Measurements from ENCODE around the gene HTR6.
"Not testable (repeated sequence)": the region's sequence is repeated elsewhere in the genome, so short reads cannot be mapped to it uniquely, and the experiment has no call there.

HTR6 gene

DNA sequence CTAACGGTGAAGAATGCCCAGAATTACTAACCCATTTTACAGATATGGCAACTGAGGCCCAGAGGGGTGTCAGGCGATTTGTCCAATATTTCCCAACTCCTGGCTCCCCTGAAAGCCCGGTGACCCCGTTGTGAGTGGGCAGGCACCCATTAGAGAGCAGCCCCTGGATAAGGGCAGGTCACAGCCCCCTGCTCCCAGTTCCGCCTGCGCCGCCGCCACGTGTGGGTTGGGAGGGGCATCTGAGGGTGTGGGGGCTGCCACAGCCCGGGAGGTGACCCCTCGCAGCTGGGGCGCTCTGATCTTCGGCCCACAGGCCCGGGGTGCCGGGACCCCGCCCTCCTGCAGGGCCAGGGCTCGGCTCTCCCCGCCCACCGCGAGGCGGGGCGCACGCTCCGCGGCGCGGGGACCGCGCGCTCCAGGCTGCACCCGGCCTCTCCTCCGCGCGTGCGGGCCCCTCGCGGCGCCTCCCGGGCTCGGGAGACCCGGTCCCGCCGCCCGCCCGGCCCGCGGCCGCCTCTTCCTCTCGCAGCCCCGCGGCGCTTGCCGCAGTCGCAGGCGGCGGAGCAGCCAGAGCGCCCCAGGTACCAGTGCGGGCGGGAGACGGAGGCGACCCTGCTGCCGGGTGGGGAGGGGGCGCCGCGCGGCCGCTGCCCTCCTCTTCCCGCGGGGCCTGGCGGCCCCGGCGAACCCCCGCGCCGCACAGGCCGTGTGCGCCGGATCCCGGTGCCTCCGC lies at the start of gene HTR6:
Gene HTR6 (plus strand): TSS at position 423 of the 733 bp plus-strand sequence. CDS start 879 bp downstream, outside the sequence.
- no peak for DNase-seq (ENCODE audit: low spot score)

DNA sequence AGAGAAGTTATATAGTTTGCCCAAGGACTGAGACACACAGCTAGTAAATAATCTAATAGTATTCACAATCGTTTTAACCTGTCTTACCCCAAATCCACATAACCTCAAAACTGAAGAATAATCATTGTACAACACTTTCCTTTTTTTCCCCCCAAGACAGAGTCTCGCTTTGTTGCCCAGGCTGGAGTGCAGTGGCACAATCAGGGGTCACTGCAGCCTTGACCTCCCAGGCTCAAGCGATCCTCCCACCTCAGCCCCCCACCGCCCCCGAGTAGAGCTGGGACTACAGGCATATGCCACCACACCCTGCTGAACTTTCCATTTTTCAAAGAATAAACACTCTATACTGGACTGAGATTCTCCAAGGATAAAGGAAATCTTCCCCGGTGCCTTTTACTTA lies 49.2 kb upstream of the HTR6 start:
- no peak for DNase-seq (ENCODE audit: low spot score)

DNA sequence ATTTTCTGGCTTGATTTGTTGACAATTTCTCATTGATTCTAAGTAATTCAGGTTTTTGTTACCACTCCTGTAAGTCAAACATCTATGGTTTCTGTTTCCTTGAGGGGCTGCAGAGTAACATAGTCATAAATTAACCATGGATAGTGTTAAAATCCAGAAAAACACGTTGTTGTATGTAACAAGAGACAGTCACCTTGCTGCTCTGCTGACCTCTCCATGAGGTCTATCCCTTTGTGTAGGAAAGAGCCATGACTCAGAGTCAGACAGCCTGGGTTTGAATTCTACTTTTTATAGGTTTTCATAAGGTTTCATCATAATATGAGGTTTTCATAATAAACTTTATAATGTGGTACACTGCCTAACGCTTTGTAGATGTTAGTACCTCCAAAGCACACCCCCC lies 48.2 kb upstream of the HTR6 start:
- DNase-seq (ENCODE audit: low spot score), result no peak

DNA sequence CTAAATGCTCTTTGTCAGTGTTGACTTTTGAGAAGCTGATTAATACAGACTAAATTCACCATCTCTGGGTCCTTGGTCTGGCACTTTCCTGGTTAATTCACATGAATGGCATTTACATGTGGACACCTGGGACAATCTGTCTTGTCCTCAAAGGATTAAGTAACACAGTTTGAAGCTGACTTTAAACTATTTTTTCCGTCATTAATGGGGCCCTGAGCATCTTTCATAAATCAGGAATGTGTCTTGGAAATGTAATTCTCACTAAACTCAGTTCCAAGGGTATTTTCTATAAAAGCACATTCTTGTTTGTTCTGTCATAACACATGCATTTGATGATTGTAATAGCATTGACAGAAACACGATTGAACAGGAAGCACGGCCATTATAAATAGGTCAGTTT lies 47.3 kb upstream of the HTR6 start:
- no peak for DNase-seq (ENCODE audit: low spot score)

DNA sequence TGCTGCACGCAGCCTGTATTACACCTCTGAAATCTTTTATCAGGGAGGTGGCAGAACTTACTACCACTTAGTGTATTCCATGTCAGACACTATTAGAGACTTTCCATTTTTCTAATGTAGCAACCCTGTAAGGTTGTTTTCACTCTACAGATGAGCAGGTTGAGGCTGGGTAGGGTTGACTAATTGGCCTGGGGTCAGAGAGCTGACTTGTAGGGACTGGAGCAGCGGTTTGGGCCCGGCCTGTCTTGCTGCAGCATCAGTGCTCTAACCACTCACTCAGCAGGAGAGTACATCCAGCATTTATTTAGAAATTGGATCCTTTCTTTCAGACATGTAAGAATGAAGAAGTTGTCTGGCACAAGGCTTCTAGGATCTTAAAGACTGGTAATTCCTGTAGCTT lies 46.2 kb upstream of the HTR6 start:
- DNase-seq (ENCODE audit: low spot score), result no peak

DNA sequence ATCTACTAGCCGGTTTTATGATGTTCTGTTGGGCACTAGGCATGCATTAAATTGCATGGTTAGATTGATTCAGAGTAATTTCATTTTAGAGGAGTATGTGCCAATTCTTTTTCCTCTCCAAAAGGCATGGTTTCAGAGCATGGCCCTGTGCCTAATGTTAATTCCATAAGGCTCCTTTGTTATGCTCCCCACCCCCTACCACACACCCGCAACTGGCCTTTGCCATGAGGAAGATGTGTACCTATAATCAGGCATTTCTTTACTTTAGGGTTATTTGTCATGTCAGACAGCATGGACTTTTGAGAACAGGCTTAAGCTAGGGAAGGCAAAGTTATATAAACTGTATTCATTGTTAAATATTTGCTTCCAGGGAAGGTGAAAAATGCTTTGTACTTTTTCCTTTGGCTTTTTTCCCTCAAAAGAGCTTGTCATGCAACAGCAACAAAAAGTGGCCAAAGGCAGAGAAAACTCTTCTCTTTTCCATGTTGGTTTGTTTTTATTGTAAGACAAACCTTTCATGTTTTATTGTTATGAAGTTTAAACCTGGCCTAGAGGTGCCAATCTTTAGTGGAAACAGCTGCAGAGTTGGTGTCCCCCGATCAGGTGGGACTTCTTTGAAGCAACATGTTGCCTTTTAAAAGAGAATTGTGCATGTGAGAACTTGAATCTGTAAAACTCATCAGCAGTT lies 44.8 kb upstream of the HTR6 start:
- no peak for DNase-seq (ENCODE audit: low spot score)

DNA sequence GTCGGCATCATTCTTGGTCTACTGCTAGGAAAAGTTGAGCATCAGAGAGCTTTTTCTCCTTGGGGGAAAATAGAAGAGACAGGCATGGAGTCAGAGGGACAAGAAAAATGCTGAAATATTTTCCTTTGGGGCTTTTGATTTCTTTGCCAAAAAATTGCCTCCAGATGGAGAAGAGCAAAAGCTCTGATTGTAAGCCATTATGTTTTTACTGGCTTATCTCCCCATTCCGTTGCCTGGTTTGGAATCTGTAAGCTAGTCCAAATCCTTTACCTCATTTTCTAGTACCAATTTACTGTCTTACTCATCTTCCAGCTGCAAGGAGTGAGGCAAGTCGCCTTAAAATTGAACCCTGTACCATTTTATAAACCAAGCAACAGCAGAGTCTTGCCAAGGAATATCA lies 43.9 kb upstream of the HTR6 start:
- DNase-seq (ENCODE audit: low spot score), result no peak

DNA sequence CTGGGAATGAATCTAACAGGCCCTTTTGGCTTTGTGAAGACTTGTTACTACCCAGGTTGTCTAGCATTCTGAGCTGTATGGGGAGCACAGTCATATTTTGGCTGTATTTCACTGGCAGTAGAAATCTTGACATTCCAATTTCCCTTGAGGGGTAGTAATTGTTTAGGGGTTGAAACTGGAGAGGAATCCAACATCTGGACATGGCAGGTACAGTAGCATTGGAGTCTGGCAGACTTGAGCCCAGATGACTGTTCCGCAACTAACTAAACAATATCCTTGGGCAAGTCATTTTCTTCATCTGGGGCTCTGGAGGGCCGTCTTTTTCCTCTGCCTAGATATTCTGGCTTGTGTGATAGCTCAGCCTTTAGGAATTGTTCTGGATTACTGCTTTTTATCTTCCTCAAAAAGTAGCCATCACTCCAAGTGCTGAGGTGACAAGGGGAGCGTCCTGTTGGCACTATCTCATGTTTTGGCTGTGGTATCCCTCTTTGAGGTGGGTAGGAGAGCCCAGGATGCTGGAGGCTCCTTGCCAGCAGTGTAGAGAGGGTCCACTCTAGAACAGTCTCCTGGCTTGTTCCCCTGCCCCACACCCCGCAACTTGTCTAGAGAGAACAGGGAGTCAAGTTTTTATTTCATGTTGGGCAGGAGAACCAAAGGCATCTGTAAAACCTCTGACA lies 43.3 kb upstream of the HTR6 start:
- DNase-seq (ENCODE audit: low spot score), result no peak

DNA sequence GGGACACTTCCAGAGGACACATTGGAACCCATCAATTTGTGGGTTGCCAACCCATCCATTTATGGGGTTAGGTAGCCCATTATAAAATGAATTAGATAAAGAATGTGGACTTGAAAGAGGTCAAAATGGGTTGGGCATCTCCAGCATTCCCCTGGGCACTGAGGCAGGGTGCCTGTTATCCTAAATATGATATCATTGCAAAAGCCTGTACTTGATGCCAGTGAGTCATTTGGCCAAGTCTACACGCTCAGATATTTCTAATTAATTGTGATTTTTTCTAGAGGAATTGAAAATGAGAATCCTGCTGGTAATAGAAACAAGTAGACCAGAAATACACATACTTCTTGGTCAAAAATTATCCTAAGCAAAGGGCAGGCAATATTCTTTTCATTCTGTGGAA lies 42.5 kb upstream of the HTR6 start:
- no peak for DNase-seq (ENCODE audit: low spot score)

DNA sequence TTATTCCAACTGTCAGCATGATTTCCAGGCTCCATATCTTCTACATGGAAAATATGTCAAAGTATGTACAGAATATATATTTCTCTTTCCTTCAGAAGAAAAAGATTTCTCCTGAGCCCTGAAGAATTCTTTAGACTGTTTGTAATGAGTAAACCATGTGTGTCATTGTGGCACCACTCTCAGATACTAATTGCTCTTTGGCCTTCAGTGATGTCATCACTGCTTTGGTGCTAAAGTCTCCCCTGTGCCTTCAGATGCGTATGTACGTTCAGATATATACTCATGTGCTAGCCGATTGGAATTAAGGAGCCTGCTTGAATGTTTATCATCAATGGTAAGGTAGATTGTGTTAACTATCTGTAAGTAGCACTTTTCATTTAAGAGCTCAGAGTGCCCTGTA lies 41.2 kb upstream of the HTR6 start:
- no peak for DNase-seq (ENCODE audit: low spot score)

DNA sequence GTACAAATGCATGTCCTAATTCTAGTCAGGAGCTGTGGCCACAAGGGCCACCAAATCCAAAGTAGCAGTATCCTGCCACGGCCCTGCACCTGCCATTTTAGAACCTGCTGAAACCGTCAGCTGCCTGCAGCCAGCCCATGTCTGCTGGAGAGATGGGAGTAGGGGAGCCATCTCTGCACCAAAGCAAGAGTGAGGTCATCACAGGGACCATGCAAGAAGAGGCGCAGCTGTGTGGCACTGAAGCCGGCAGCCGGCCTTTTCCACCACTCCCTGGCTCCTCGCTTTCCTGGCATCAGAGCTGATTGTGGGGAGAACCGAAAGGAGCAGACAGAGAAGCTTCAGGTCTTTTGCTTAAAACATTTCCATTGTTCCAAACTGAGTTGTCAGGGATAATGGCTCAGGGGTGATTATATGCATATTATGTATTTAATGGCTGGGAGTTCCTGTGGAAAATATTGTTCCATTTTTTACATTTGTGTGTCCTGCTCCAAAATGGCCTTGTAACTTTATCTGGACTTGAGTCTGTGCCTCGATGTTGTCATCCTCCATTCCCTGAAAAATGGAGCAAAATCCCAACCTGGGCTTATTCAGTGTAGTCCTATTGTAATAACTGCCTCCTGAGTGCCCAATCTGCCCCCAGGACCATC lies 39.3 kb upstream of the HTR6 start:
- DNase-seq (ENCODE audit: low spot score), result no peak

DNA sequence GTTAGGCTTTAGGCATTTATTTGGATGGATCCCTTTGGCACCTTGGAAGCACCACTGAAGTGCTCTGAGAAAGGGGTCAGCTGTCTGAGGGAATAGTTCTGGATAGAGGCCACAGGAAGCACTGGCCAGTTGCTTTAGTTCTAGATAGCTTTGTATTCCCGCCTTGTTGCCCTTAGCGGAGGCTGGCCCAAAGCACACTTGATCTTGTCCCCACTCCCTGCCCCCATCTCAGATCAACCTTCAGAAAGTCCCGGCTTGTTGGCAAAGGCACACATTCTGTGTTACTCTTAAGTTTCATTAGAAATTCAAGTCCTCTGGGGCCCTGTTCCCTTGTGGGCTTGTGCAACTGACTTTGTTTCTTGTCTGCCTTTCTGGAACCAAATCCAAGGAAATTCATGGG lies 35.8 kb upstream of the HTR6 start:
- DNase-seq (ENCODE audit: low spot score), result no peak

DNA sequence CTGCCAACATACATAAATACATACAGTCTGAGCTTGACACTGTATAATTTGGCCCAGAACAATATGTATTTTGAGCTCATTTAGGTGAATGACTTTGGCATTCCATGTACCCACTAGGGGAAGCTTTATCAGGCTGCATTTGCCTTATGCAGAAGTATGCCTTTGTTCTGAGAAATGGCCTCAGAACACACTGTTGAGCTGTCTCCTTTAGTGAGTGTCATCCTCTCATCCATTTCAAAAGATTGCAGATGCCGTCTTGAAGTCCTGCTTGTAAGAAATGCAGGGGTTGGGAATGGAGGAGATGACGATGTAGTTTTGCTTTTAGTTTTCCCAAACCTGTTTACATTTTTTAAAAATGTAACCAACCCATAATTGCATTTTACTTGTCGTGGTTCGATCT lies 35.3 kb upstream of the HTR6 start:
- no peak for DNase-seq (ENCODE audit: low spot score)

DNA sequence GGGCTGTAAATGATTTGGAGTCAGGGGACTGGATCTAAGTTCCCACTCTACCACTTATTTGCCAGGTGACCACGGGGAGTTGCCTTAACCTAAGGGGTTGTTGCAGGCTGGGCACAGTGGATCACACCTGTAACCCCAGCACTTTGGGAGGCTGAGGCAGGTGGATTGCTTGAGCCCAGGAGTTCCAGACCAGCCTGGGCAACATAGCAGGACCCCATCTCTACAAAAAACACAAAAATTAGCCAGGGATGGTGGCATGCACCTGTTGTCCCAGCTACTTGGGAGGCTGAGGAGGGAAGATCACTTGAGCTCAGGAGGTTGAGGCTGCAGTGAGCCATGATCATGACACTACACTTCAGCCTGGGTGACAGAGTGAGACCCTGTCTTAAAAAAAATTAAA lies 34.5 kb upstream of the HTR6 start:
- DNase-seq (ENCODE audit: low spot score), result not testable (repeated sequence)

DNA sequence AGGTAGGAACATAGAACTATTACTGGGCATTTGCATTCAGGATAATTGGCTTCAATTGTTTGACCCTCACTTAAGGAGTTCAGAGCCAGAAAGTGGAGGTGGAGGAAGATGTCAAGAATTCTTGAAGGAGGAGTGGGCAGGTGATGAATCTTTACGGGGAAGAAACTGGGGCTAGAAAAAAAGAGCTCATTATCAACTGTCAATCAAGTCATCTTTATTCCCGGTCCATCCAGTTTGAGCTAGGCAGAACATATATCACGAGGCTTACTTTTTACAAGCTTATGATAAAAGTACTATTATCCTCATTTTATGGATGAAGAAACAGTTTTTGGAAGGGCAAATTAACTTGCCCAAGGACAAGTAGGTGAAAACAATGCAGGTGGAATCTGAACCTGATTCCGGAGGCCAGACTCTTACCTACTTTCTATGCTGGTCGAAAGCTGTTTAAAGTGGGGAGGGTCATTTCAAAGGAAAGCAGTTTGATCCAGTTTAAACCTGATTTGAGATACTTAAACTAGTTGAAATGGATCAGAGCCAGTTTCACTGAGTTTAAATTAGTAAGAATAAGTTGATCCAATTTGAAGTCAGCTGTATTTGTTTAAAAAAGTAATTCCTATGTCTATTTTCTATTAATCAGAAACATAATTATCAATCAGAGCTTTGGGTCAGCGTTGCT lies 33.8 kb upstream of the HTR6 start:
- DNase-seq (ENCODE audit: low spot score), result no peak

DNA sequence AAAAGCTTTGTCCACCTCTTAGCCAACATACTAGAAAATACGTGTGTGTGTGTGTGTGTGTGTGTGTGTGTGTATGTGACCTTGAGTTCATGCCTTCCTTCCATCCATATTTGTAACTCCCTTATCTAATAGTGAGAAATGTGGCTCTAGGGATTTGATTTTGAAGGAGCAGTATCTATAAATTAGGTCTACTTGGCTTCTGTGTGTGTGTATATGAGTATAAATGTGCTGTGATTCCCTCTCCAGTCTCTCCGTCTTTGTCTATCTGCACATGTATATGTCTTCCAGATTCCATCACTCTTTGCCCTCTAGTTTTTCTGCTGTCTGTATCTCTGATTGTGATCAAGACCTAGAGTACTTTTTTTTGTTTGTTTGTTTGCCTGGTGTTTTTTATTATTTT lies 32.5 kb upstream of the HTR6 start:
- no peak for DNase-seq (ENCODE audit: low spot score)

DNA sequence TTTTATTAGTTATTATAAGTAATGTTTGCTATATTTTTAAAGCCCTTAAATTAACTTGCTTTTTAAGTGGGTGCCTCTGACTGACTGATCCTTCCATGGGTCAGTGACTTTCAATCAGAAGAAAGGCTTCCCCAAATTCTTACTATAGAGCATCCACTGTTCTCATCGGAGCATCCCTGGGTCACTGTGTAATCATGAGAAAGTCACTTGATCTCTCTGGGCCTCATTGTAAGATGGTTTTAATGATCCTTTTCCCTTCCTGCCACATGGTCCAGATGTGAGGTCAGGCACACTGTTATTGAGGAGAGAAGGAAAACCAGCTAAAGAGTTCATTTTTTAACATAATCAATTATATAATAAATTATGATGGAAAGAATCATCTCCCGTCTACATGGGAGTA lies 31.6 kb upstream of the HTR6 start:
- DNase-seq (ENCODE audit: low spot score), result no peak

DNA sequence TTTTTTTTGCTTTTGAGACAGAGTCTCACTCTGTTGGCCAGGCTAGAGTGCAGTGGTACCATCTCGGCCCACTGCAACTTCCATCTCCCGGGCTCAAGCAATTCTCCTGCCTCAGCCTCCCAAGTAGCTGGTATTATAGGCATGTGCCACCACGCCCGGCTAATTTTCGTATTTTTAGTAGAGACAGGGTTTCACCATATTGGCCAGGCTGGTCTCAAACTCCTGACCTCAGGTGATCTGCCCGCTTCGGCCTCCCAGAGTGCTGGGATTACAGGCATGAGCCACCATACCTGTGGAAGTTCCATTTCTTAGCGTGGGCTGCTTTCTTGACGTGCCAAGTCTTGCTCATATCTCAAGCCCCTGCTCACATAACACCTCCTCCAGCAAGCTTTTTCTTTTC lies 29.6 kb upstream of the HTR6 start:
- not testable (repeated sequence) for DNase-seq (ENCODE audit: low spot score)

DNA sequence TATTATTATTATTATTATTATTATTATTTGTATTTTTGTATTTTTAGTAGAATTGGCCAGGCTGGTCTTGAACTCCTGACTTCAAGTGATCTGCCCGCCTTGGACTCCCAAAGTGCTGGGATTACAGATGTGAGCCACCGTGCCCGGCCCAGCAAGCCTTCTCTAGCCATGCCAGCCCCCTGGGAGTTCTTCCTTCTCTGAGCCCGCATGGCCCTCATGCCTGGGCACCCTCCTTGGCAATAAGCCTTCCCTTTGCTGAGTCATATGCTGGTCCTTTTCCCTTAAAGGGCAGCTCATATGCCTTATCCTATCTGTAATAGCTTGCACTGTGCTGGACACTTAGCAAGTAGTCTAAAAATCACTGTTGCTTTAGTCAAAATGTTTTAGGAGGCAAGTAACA lies 29.0 kb upstream of the HTR6 start:
- DNase-seq (ENCODE audit: low spot score), result no peak

DNA sequence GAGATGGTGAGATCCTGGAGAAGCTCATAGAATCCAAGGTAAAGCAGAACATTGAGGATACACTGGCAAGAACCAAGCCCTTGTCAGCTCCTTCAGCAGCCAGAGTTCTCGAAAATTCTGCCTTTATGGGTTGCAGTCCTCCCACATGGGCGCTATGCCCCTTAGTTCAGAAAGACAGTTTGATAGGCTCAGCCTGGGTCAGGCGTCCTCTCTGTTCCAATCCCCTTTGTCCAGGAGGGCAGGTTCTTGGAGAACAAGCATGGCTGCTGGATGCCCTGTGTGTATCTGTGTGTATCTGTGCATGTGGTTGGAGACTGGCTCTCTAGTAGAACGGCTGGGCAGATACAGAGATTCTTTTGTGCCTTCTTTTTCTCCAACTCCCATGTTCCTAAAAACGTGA lies 28.6 kb upstream of the HTR6 start:
- no peak for DNase-seq (ENCODE audit: low spot score)

DNA sequence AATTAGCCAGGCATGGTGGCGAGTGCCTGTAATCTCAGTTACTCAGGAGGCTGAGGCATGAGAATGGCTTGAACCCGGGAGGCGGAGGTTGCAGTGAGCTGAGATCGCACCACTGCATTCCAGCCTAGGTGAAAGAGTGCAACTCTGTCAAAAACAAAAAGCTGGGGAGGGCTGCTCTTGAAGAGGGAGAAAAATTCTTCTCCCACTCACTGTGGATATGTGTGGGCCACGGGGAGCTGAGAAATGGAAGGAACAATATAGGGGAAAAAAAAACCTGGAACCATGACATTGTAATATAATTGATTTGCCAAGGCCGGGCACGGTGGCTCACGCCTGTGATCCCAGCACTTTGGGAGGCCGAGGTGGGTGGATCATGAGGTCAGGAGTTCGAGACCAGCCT lies 27.9 kb upstream of the HTR6 start:
- DNase-seq (ENCODE audit: low spot score), result not testable (repeated sequence)

DNA sequence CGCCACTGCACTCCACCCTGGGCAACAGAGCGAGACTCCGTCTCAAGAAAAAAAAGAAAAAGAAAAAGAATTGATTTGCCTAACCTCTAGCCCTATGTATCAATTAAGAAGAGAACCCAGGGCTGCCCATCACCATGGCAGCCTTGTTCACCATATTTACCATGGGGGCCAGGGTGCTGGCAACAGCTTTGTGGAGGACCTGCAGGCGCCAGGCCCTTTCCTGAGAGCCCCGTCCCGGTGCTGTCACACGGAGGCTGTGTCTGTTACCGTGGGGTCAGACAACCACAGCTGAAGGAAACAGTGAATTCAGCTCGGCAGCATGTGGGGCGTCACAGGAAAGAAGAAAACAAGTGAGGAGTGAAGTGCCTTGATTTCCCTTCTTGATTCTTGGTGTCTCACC lies 27.1 kb upstream of the HTR6 start:
- DNase-seq (ENCODE audit: low spot score), result no peak

Data from kidney capillary endothelial cell (primary cell).